ENCODE measurements around the gene TEDC2. TPM values are rescaled to one million over a fixed set of nuclear protein-coding genes. Genes with fewer than 3 reads are reported as not detected.
A peak's percentile ranks its signal among the peaks of the same experiment; 100 is the strongest.

The TEDC2 gene
- total and polyA plus RNA-seq, 12 donors: 0.29 to 2.3 (median 0.95) TPM

DNA sequence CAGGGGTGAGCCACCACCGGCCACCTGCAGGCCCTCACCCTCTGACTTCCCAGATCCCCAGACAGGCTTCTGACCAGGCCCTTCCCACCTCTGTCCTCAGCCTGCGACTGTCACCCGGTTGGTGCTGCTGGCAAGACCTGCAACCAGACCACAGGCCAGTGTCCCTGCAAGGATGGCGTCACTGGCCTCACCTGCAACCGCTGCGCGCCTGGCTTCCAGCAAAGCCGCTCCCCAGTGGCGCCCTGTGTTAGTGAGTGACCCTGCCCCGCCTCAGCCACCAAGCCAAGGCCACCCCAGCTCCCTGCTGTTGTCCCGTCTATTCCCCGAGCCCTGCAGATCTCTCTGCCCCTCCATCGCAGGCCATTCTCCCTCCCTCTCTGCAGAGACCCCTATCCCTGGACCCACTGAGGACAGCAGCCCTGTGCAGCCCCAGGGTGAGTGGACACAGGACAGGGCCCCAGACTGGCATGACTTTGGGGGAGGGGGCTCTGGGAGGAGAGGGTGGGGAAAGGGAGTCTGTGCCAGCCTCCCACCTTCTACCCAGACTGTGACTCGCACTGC is 13.1 kb downstream of the TEDC2 start:
- no peak overlapping the region for H3K27ac ChIP-seq
- H3K9me3 ChIP-seq: no peaks in the 10 kb centered on the region
- intact Hi-C loops (cut with DNase I): no loop called here
- H3K4me3 ChIP-seq: no peak overlapping the region
- no peak for ATAC-seq
- H3K4me1 ChIP-seq: peaks cover 27 to 66% (median 55%) of the 10 kb centered on the region in 9 donors
- peaks cover 11 to 57% (median 42%) of the 10 kb centered on the region in 7 donors for H3K27me3 ChIP-seq
- 89 to 91% methylated on average over 13 to 14 of the region's 14 CpGs for WGBS, 2 donors
- DNase-seq: no peak
- H3K36me3 ChIP-seq: no peaks in the 10 kb centered on the region
- TF ChIP-seq, protein P1, sequence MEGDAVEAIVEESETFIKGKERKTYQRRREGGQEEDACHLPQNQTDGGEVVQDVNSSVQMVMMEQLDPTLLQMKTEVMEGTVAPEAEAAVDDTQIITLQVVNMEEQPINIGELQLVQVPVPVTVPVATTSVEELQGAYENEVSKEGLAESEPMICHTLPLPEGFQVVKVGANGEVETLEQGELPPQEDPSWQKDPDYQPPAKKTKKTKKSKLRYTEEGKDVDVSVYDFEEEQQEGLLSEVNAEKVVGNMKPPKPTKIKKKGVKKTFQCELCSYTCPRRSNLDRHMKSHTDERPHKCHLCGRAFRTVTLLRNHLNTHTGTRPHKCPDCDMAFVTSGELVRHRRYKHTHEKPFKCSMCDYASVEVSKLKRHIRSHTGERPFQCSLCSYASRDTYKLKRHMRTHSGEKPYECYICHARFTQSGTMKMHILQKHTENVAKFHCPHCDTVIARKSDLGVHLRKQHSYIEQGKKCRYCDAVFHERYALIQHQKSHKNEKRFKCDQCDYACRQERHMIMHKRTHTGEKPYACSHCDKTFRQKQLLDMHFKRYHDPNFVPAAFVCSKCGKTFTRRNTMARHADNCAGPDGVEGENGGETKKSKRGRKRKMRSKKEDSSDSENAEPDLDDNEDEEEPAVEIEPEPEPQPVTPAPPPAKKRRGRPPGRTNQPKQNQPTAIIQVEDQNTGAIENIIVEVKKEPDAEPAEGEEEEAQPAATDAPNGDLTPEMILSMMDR (IDR thresholded peaks at IDR 0.05): no peak

GRCh38 chr16:2473446-2473926 is 13.6 kb downstream of the TEDC2 start:
- Histone ChIP-seq H3K4me3 (peak overlapping the region in 6 of 10 donors; percentile 22 to 83 (median 57)), H3K27ac (no peak overlapping the region), H3K4me1 (peaks cover 22 to 61% (median 50%) of the 10 kb centered on the region in 9 donors), H3K36me3 (no peaks in the 10 kb centered on the region), H3K9me3 (no peaks in the 10 kb centered on the region), H3K27me3 (peaks cover 11 to 52% (median 42%) of the 10 kb centered on the region in 7 donors)
- DNase-seq (no peak), ATAC-seq (no peak)
- WGBS, 2 donors: 4 to 9% methylated on average over 37 to 49 of the region's 49 CpGs
- TF ChIP-seq, protein P1 (IDR thresholded peaks at IDR 0.05): no peak
- intact Hi-C loops (cut with DNase I): no loop called here

- 0% methylated on average over 77 to 100 of the region's 100 CpGs for WGBS, 2 donors
Observed at GRCh38 chr16:2473999-2474876, 14.3 kb downstream of the TEDC2 start.

More at GRCh38 chr16:2473999-2474876, 14.3 kb downstream of the TEDC2 start:
- Histone ChIP-seq H3K4me3 (peak overlapping the region; percentile 64 to 89 (median 76)), H3K9me3 (no peaks in the 10 kb centered on the region), H3K27me3 (peaks cover 11 to 44% (median 40%) of the 10 kb centered on the region in 7 donors), H3K27ac (peak overlapping the region; percentile 37 to 94 (median 88)), H3K36me3 (peaks cover 0 to under 1% (median 0%) of the 10 kb centered on the region in 9 donors), H3K4me1 (peaks cover 22 to 54% (median 42%) of the 10 kb centered on the region in 9 donors)
- peak in 1 of 2 donors; percentile 61 for DNase-seq
- TF ChIP-seq, protein P1 (IDR thresholded peaks at IDR 0.05): peak in 8 of 9 donors; percentile 13 to 62 (median 39)
- peak; percentile 55 to 81 (median 68) for ATAC-seq
- intact Hi-C loops (cut with DNase I): loop anchor here in 1 of 10 donors (2.0 kb wide), 1 partner anchor 23 kb away; no protein-coding TSS in a partner anchor

All from heart right ventricle (tissue), 16 donors.